Superior temporal gyrus (tissue), 1 donor: ENCODE measurements around the gene TRPM7.
"Not testable (repeated sequence)": the region's sequence is repeated elsewhere in the genome, so short reads cannot be mapped to it uniquely, and the experiment has no call there.

Experiments
- DNase-seq: peaks from one replicate; pipeline ENCODE4 v3.0.0-alpha.2; 2016; ENCODE audit errors: extremely low spot score

Gene TRPM7

DNA sequence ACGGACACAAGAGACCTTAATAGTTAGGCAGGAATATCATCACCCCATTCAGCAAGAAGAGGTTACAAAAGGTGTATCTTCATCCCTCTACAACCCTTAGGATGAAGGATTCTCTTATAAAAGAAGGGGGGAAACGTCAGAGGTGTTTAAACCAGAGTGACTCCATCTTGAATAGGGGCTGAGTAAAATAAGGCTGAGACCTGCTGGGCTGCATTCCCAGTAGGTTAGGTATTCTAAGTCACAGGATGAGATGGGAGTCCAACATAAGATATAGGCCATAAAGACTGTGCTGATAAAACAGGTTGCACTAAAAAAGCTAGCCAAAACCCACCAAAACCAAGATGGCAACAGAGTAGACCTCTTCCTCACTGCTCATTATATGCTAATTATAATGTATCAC, 16.5 kb downstream of the TRPM7 start:
- DNase-seq, result no peak

DNA sequence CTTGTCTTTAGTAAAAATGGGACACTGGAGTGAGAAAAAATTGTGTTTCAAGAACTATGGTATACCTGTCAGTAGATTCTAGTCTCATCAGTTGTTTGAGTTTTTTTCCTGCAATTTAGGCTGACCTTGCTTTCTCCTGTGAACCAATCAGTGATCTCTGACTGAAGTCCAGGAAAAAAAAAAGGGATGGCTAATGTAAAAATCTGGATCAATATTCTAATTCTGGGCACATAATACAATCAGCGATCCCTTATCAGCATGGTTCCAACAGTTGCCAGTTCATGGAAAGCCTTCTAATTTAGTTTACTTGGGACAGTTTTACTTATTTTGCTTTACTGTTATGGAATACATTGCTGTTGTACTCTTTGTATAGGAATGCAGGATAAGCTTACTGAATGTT, 17.0 kb downstream of the TRPM7 start:
- no peak for DNase-seq

DNA sequence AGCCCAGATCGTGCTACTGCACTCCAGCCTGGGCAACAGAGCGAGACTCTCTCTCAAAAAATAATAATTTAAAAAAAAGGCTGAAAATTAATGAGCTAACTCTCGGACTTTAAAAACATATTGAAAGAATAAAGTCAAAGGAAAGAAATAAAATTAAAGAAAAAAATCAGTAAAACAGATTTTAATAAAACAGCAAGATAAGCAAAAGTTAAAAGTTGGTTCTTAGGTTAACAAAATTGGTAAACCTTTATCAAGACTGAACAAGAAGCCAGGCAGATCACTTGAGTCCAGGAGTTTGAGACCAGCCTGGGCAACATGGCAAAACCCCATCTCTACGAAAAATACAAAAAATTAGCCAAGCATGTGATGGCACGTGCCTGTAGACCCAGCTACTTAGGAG, 20.7 kb downstream of the TRPM7 start:
- DNase-seq, result no peak

DNA sequence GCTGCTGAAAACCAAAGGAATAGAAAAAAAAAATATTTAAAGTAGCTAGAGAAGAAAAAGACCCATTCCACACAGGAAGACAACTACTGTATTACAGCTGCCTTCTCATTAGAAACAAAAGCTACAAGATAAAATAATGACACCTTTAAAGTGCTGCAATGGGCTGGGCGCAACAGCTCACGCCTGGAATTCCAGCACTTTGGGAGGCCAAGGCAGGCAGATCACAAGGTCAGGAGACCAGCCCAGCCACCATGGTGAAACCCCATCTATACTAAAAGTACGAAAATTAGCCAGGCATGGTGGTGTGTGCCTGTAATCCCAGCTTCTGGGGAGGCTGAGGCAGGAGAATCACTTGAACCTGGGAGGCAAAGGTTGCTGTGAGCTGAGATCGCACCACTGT, 31.0 kb downstream of the TRPM7 start:
- no peak for DNase-seq

DNA sequence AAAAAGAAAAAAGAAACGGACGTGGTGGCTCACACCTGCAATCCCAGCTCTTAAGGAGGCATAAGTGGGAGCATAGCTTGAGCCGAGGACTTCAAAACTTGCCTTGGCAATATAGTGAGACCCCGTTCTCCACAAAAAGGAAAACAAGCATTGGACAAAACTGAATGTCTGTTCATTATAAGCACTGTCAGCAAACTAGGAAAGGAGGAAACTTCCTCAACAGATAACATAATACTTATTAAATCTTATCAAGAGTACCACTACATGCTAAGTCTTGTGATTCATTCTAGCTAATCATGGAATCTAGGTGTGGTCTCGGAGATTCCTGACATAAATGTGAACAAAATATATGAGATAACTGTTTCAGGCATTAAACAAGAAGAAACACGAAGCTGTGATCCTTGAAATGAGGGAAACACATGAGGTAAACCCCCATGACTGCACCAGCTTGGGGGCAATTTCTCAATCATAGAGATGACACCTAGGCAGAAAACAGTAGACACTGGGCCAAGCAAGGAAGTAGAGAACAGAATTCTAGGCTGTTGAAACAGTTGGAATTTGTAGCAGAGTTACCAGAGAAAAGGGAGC, 33.3 kb downstream of the TRPM7 start:
- no peak for DNase-seq

DNA sequence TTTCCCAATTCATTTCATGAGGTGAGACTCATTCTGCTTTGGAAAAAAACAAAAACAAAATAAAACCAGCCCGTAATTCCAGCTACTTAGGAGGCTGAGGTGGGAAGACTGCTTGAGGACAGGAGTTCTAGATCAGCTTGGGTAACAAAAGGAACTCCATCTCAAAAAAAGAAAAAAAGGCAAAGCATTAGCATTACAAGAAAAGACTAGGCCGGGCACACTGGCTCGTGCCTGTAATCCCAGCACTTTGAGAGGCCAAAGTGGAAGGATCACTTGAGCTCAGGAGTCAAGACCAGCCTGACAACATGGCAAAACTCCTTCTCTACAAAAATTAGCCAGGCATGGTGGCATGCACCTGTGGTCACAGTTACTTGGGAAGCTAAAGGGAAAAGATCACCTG, 33.9 kb downstream of the TRPM7 start:
- no peak for DNase-seq

DNA sequence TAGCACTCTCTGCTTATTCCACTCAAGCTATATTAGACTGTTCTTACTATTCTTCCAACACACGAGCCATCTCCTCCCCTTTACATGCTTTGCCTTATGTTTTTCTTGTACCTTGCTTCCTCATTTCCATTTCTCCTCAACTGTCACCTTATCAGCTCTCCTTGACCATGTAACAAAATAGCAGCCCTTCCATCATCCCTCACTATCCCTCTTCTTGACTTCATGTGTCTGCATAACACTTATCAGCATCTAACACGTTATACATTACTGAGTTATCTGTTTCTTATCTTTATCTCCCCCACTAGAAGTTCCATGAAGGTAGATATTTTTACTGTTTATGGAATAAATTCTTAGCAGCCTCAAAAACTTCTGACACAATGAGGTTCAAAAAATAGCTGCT, 45.3 kb downstream of the TRPM7 start:
- no peak for DNase-seq

DNA sequence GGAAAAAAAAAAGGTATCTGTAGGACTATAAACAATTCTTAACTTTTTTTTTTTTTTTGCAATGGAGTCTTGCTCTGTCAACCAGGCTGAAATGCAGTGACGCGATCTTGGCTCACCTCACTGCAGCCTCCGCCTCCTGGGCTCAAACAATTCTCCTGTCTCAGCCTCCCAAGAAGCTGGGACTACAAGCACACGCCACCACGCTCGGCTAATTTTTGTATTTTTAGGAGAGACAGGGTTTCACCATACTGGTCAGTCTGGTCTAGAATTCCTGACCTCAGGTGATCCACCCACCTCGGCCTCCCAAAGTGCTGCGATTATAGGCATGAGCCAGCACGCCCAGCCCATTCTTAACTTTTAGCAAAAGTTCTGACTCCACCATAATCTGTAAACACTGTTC, 50.5 kb downstream of the TRPM7 start:
- DNase-seq, result no peak

DNA sequence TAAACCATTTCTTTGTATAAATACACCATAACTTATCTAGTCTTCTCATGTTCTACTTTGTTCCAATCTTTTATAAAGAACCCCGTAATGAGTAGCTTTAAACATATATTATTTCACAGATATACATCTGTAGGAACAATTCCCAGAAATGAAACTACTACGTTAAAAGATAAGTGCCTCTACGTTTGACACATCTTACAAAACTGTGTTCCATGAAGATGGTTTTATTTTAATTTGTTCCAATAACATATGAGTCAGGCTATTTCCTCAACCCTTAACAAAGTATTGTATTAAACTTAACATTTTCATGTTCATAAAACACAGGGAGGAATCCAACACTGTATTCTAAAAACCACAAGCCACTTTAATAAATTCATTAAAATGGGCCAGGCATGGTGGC, 52.9 kb downstream of the TRPM7 start:
- no peak for DNase-seq

DNA sequence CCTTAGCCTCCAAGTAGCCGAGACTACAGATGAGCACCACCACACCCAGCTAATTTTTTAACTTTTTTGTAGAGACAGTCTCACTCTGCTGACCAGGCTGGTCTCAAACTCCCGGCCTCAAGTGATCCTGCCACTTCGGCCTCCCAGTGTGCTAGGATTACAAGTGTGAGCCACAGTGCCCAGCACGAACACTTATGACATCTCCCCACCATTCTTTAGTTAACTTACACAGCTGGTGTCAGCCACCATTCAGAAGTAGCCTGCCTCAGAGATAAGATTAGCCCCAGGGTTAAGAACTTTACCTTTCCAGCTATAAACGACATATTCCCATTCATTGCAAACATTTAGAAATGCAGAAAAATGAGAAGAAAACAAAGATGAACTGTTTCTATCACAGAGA, 58.2 kb downstream of the TRPM7 start:
- DNase-seq, result no peak

DNA sequence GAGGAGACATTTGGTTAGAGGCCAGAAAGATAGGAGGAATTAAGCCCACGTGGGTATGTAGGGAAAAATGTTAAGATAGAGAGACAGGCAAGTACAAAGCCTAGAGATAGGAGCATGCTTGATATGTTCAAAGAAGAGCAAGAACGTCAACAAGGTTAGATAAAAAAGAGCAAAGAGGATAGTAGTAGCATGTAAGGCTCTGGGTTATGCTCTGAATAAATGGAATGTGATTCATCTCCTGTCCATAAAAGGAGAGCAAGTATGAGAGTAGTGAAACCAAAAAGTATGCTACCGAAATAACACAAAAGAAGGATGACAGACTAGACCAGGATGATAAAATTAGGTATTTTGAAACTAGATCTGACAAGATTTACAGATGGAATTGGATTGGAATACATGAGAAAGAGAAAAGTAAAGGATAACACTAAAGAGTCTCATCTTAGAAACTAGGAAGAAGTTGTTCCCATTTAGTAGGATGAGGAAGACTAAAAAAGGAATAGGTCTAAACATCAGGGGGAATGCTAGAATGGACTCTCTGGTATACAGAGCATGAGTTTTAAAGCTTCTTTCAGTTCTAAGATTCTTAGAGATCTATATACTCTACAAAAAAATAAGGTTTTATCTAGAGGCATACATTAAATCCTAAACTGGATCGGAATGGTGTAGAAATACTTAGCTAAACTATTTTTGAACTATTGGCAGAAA, 59.1 kb downstream of the TRPM7 start:
- no peak for DNase-seq

DNA sequence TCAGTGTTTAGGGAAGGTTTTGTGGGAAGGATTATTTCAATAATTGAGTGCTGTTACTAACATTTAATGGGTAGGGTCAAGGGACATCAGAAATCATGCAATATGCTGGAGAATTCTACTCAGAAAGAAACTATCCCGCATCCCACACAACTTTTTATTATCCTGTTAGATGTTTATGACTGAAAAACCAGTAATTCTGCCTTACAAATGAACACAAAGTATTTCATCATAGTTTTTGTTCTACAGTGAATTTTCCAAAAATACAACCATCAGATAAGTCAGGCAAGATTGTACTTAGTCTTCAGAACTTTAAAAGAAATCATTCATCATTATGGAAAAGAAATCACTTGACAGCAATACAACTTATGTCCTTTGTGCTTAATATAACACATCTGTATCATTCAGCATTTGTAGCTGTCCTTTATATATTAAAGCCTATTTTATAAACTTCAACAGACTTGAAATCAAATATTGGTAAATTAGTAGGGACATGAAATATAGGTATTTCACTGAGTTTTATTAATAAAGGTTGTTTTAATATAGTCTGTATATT, 61.9 kb downstream of the TRPM7 start:
- DNase-seq, result no peak

DNA sequence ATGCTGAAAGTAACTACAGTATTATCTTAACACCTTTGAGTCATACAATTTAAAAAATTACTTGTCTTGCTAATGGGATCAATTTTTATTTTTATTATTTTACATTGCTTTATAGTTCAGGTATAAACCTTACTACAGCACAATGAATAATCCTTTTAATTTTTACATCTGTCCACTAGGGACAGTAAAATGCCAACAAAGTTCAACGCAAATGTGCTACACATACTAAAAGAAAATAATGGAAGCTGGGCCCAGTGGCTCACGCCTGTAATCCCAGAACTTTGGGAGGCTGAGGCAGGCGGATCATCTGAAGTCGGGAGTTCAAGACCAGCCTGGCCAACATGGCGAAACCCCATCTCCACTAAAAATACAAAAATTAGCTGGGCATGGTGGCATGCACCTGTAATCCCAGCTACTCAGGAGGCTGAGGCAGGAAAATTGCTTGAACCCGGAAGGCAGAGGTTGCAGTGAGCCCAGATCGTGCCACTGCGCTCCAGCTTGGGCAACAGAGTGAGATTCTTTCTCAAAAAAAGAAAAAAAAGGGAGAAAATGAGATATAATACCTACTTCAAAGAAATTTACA, 64.1 kb downstream of the TRPM7 start:
- DNase-seq, result not testable (repeated sequence)

DNA sequence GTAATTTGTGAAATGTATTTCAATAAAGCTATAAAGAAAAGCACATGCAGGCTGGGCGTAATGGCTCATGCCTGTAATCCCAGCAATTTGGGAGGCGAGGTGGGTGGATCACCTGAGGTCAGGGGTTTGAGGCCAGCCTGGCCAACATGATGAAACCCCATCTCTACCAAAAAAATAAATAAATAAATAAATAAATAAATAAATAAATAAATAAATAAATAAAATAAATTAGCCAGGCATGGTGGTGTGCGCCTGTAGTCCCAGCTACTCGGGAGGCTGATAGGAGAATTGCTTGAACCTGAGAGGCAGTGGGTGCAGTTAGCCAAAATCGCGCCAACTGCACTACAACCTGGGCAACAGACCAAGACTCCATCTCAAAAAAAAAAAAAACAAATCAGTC, 69.6 kb downstream of the TRPM7 start:
- DNase-seq, result not testable (repeated sequence)

DNA sequence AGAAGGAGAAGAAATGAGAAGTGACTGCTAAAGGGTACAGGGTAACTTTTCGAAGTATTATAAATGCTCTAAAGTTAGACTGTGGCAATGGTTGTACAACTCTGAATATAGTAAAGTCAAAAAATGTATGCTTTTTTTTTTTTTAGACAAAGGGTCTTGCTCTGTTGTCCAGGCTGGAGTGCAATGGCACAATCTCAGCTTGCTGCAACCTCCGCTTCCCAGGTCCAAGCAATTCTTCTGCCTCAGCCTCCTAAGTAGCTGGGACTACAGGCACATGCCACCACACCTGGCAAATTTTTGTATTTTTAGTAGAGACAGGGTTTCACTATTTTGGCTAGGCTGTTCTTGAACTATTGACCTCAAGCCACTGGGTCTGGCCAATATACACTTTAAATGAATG, 70.0 kb downstream of the TRPM7 start:
- not testable (repeated sequence) for DNase-seq

DNA sequence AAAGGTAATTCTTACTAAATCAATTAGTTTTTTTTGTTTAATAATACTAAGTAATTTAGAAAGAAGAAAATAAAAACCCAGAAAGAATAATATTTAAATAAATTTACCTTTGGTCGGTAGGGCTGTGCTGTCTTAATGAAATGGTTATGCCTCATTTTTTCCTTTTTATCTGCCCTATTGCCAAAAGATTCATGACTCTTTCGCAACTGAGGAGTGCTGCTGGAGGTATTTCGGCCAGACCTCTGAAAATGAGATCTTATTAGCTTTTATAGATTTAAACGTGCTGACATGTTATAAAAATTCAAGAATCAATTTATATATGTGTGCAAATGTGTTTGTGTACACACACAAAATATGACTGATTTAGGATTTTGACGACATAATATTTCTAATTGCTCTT, 73.0 kb downstream of the TRPM7 start:
- no peak for DNase-seq

DNA sequence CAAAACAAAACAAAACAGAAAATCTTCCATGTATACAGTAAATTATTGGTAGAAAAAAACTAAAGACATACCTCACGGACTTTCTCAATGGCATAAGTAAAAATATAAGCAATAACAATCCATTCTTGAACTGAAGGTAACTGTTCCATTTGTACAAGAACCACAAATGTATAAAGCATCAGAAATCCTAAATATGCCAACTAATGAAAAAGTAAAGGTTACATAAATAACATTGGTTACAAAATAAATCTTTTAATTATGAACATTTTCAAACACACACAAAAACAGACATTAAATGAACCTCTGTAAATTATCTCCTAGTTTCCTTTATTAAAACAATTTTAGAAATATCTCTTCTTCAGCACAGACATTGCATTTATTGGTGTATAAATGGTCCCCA, 79.5 kb downstream of the TRPM7 start:
- no peak for DNase-seq

DNA sequence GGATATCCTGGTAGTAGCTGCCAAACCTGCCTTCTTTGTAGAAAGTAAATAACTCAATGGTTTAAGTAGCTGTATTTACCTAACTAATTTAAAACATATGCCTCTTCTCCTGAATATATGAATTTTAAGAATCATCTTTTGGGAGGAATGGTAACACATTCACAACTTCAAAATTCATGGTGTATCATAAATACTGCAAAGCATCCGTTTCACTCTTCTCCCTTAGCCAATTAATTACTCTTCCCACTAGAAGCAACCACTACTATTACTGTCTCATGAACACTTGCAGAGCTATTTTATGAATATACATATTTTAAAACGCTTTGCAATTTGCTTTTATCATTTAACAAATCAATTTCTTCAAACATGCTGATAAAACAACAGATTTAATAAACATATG, 81.1 kb downstream of the TRPM7 start:
- no peak for DNase-seq

DNA sequence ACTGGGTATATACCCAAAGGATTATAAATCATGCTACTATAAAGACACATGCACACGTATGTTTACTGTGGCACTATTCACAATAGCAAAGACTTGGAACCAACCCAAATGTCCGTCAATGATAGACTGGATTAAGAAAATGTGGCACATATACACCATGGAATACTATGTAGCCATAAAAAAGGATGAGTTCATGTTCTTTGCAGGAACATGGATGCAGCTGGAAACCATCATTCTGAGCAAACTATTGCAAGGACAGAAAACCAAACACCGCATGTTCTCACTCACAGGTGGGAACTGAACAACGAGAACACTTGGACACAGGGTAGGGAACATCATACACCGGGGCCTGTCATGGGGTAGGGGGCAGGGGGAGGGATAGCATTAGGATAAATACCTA, 84.6 kb downstream of the TRPM7 start:
- not testable (repeated sequence) for DNase-seq

DNA sequence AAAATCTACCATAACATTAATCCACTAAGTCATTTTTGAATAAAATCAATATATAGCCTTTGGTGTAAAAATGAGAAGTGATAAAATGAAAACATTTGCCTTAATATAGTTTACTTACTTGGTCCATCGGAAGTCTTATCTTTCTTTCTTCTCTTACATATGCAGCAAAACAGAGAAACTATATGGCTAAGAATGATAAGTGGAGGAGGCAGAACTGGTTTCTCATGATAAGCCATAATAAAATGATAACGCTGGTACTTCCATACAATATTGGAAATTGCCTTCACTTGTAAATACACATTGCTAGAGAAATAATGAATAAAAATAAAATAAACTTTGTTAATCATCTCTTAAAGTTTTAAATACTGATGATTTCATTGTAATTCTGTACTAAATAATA, 92.3 kb downstream of the TRPM7 start:
- no peak for DNase-seq

DNA sequence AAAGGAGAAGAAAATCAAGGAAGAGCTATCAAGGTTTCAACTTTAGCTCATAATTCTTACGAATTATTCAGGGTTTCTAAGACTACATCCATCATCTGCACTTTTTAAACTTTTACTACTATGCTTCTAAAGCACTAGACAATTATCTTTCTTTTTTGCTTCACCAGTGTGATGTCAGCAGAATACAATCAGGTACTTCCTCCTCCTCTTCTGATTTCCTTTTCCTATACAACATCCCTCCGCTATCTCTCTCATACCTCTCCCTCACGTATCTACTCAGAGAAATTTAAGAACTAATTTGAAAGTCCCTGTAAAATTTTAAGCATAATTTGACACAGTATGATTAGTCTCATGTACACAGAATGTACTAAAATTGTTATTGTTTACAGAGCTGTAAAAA, 92.8 kb downstream of the TRPM7 start:
- DNase-seq, result no peak

DNA sequence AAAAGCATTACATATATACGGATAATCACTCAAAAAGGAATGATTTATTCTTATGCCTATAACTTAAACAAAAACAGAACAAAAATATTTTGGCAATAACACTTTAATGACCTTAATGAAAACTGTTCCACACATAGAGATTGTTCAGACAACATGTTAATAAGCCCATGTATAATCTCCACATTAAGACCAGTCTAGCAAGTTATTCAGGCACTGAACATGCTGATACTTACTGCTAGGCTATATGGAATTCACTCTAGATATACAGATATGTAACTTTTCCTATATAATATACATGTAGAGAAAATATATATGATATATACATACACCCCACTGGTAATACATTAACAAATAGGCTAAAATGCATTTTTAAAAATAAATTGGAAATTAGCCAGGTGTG, 96.3 kb downstream of the TRPM7 start:
- DNase-seq, result no peak

DNA sequence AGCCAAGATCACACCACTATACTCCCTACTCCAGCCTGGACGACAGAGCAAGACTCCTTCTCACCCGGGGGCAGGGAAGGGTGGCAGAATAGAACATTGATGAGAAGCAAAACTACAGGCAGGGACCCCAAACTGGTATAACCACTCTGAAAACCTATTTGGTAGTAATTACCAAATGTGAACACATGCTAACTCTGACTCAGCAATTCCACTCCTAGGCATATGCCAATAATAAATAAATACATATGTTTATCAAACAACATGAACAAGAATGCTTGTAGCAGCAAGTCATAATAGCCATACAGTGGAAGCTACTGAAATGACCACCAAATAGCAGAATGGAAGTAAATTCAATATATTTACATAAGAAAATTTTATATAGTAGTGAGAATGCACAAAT, 109.1 kb downstream of the TRPM7 start:
- DNase-seq, result no peak
